ENCODE data around the gene NAB2.
"Not testable (repeated sequence)": the region's sequence is repeated elsewhere in the genome, so short reads cannot be mapped to it uniquely, and the experiment has no call there.

NAB2 gene

DNA sequence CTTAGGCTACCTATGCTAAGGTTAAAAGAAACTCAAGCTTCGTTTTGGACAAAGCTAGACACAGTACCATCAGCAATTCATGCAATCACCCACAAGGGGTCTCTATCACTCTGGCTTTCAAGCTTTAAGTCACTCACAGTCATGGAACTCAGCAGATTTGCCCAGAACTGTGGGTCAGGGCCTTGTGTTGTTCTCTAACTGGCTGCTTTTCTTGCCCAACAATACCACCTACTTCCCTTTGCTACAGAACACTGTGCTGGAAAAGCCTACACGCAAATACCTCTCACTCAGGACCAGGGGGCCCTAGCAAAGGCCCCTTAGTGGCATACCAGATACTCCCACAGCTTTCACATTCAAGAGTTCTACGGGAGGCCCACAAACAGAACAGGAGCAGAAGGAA lies 19.4 kb upstream of the NAB2 start:
- H3K4me3 ChIP-seq (replicated peaks; ENCODE audit: low read depth, low read length) = no peak overlapping the region
- DNase-seq (ENCODE audit: extremely low read depth, low read depth) = peak; percentile 84
- TF ChIP-seq, protein P1, sequence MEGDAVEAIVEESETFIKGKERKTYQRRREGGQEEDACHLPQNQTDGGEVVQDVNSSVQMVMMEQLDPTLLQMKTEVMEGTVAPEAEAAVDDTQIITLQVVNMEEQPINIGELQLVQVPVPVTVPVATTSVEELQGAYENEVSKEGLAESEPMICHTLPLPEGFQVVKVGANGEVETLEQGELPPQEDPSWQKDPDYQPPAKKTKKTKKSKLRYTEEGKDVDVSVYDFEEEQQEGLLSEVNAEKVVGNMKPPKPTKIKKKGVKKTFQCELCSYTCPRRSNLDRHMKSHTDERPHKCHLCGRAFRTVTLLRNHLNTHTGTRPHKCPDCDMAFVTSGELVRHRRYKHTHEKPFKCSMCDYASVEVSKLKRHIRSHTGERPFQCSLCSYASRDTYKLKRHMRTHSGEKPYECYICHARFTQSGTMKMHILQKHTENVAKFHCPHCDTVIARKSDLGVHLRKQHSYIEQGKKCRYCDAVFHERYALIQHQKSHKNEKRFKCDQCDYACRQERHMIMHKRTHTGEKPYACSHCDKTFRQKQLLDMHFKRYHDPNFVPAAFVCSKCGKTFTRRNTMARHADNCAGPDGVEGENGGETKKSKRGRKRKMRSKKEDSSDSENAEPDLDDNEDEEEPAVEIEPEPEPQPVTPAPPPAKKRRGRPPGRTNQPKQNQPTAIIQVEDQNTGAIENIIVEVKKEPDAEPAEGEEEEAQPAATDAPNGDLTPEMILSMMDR (IDR thresholded peaks at IDR 0.05; ENCODE audit: low read depth, low read length, missing control alignments) = peak; percentile 81

DNA sequence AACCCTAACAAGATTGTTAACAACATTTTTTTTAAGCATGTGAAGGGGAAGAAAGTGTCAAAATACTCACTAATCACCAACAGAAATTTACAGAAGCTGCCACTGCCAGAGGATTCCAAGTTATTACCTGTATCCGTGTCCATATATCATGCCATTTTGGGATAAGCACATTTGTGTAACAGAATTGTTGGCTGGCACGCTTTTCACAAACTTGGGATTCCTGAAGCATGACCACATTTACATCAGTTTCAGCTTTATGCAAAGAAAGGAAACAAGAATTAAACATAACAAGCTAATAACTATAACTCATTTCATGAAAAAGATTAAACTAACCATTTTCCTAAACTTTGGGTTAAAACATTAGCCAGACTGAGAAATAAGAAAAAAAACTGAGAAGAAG lies 16.3 kb upstream of the NAB2 start:
- H3K4me3 ChIP-seq (replicated peaks; ENCODE audit: low read depth, low read length) = no peak overlapping the region
- TF ChIP-seq, protein P1 (IDR thresholded peaks at IDR 0.05; ENCODE audit: low read depth, low read length, missing control alignments) = no peak
- DNase-seq (ENCODE audit: extremely low read depth, low read depth) = no peak

DNA sequence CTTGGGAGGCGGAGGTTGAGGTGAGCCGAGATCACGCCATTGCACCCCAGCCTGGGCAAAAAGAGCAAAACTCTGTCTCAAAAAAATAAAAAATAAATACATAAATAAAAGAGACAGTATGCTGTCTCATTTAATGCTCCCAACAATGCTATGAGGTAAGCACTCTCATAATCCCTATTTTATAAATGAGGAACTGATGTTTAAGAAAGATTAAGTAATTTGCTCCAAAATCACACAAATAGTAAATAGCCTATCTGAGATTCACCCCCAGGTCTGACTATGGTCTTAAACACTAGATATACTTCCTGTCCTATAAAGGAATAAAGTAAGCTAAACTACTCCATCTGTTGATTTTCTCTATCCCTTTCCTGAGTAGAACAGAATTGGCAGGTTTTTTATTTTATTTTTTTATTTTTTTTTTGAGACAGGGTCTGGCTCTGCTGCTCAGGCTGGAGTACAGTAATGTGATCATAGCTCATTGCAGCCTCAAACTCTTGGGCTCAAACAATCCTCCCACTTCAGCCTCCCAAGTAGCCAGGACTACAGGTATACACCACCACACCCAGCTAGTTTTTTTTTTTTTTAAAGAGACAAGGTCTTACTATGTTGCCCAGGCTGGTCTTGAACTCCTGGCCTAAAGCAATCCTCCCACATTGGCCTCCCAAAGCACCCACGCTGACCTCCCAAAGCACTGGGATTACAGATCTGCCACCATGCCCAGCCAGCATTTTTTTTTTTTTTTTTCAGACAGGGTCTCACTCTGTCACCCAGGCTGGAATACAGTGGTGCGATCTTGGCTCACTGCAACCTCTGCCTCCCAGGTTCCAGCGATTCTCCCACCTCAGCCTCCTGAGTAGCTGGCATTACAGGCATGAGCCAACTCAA lies 15.1 kb upstream of the NAB2 start:
- not testable (repeated sequence) for DNase-seq (ENCODE audit: extremely low read depth, low read depth); H3K4me3 ChIP-seq (replicated peaks; ENCODE audit: low read depth, low read length)

DNA sequence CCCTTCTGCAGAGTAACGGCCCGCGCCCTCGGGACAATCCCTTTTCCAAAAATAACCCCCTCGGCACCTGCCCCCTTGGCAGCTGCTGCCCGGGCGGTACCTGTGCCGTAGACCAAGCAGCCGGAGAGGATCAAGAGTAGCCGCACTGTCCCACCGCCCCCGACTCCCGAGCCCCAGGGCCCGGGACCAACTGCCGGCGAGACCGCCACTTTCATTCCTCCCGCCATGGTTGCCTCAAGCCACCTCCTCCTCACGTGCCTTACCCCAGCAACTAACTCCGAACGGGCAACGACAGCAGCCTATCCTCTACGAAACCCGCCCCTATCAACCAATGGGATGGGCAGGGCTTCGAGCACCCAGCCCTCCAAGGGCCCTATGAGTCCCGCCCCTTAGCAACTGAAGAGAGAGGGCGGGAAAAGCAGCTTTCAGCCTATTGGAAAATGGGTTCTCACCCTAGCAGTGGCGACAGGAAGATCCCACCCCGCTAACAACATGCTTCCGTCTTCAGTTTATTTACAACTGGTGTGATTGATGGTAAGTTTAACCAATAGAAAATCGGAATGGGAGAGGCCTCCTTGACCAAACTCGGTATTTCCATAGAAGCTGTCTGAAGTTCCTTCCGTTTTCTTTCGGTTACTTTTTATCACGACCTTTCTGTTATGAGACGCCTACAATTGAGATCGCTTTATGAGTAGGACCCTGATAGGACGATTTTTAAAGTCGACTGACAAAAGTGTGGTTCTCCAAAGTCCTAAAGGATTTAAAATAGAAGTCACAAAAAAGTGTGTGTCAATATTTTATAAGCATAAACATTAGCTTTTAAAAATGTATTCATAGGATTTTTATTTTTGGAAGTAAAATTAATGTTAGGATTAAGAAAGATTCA lies 10.2 kb upstream of the NAB2 start, which contains the start of gene NEMP1:
NEMP1 (minus strand) TSS at position 273 of the 886 bp plus-strand sequence; CDS start at position 227, 46 bp downstream.
- peak within 1 kb of the TSS; percentile 86 for H3K4me3 ChIP-seq (replicated peaks; ENCODE audit: low read depth, low read length)
- TF ChIP-seq, protein P1 (IDR thresholded peaks at IDR 0.05; ENCODE audit: low read depth, low read length, missing control alignments) = no peak
- peak; percentile 100 for DNase-seq (ENCODE audit: extremely low read depth, low read depth)

DNA sequence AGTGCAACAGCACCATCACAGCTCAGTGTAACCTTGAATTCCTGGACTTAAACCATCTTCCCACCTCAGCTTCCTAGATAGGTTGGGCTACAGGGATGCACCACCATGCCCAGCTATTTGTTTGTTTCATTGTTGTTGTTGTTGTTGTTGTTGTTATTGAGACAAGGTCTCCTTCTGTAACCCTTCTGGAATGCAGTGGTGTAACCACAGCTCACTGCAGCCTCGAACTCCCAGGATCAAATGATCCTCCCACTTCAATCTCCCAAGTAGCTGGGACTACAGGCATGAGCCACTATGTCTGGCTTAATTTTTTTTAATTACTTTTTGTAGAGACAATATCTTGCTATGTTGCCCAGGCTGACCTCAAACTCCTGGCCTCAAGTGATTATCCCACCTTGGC lies 9.1 kb upstream of the NAB2 start:
- TF ChIP-seq, protein P1 (IDR thresholded peaks at IDR 0.05; ENCODE audit: low read depth, low read length, missing control alignments) = no peak
- H3K4me3 ChIP-seq (replicated peaks; ENCODE audit: low read depth, low read length) = no peak overlapping the region
- DNase-seq (ENCODE audit: extremely low read depth, low read depth) = no peak

DNA sequence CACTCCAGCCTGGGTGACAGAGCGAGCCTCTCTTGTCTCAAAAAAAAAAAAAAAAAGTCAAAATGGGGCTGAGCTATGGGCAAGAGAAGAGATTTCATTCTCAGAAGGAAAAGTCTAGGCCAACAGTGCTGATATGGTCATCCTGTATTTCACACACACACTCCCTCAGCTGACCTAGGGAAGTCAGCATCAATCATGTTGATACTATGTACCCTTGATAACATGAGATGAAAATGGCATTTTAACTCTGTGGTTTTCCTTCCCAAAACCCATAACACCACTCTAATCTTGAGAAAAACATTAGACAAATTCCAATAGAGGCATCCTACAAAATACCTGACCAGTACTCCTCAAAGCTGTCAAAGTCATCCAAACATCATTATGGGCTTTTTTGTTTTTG lies 8.1 kb upstream of the NAB2 start:
- H3K4me3 ChIP-seq (replicated peaks; ENCODE audit: low read depth, low read length) = no peak overlapping the region
- TF ChIP-seq, protein P1 (IDR thresholded peaks at IDR 0.05; ENCODE audit: low read depth, low read length, missing control alignments) = no peak
- no peak for DNase-seq (ENCODE audit: extremely low read depth, low read depth)

DNA sequence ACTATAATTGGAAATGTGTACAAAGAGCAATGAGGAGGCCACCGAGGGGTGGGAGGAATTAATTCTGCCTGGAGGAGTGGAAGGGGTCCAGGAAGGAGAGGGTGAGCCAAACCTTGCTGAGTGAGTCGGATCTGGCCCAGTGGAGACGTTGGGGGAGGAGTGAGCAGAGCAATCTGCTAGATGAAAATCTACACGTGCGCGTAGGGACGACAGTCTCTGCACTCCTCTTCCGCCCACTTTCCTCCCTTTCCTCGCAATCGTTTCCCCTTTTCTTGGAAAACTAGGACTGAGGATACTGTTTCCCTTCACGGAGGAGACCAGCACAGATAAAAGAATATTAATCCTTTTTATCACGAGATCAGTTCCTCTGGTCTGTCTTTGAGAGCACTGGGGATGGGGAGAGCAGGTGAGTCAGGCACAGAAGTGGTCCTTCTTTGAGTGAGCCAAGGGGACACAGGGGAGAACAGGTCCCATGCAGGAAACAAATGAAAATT lies 2.9 kb upstream of the NAB2 start:
- TF ChIP-seq, protein P1 (IDR thresholded peaks at IDR 0.05; ENCODE audit: low read depth, low read length, missing control alignments) = no peak
- DNase-seq (ENCODE audit: extremely low read depth, low read depth) = peak; percentile 67
- peak overlapping the region; percentile 73 for H3K4me3 ChIP-seq (replicated peaks; ENCODE audit: low read depth, low read length)
